IgD-negative memory B cell (primary cell): ENCODE measurements around the gene ZFAND2A. TPM values are rescaled to one million over a fixed set of nuclear protein-coding genes. Genes with fewer than 3 reads are reported as not detected.
"Not testable (repeated sequence)": the region's sequence is repeated elsewhere in the genome, so short reads cannot be mapped to it uniquely, and the experiment has no call there.

ENCODE experiments used
- H3K27ac Mint-ChIP-seq, 3 donors: one replicate each; pipeline ENCODE4 v1.8.0; 2020 to 2022; ENCODE audit warnings: mild to moderate bottlenecking in 3 of 3, mixed read lengths in 3 of 3, moderate library complexity in 1 of 3
- H3K27me3 Mint-ChIP-seq: one replicate; pipeline ENCODE4 v1.8.0; 2021; ENCODE audit warnings: mixed read lengths
- H3K36me3 Mint-ChIP-seq: one replicate; pipeline ENCODE4 v1.8.0; 2020; ENCODE audit warnings: mild to moderate bottlenecking, mixed read lengths
- H3K4me1 Mint-ChIP-seq, 3 donors: one replicate each; pipeline ENCODE4 v1.8.0; 2020 to 2022; ENCODE audit warnings: mixed read lengths in 3 of 3, mild to moderate bottlenecking in 1 of 3
- H3K4me3 Mint-ChIP-seq, 4 donors: one replicate each; pipeline ENCODE4 v1.8.0; 2020 to 2022; ENCODE audit warnings: mild to moderate bottlenecking in 4 of 4, mixed read lengths in 4 of 4, moderate library complexity in 3 of 4
- H3K9me3 Mint-ChIP-seq, 3 donors: one replicate each; pipeline ENCODE4 v1.8.0; 2020 to 2021; ENCODE audit warnings: mixed read lengths in 3 of 3, mild to moderate bottlenecking in 1 of 3
- polyA plus RNA-seq: library from polyadenylated mRNA; unstranded; fragments of 300-500 nt; fragmentation: Illumina TruSeq; gene quantifications from one replicate; pipeline ENCODE4 v1.2.3, GENCODE V29; 2021

The ZFAND2A gene
- polyA plus RNA-seq, 1 donor from 2014 or later: 51.1 TPM

GRCh38 chr7:1188720-1189294 is 28.8 kb upstream of the ZFAND2A start:
- Mint-ChIP-seq H3K9me3 (peaks cover 0 to 2% (median 0%) of the 10 kb centered on the region in 3 donors), H3K27me3 (peaks cover 27% of the 10 kb centered on the region), H3K36me3 (peaks cover 4% of the 10 kb centered on the region), H3K27ac (no peak overlapping the region), H3K4me1 (peaks cover 0 to 2% (median 0%) of the 10 kb centered on the region in 3 donors), H3K4me3 (peak overlapping the region in 1 of 4 donors; percentile 41)

- Mint-ChIP-seq H3K27ac (no peak overlapping the region), H3K9me3 (peaks cover 0 to 2% (median 0%) of the 10 kb centered on the region in 3 donors), H3K36me3 (peaks cover 2% of the 10 kb centered on the region), H3K4me1 (no peaks in the 10 kb centered on the region), H3K27me3 (peaks cover 30% of the 10 kb centered on the region), H3K4me3 (no peak overlapping the region)
Measured at GRCh38 chr7:1187127-1187526, 27.1 kb upstream of the ZFAND2A start.

- peaks cover 0 to 4% (median 4%) of the 10 kb centered on the region in 3 donors for H3K4me1 Mint-ChIP-seq
- no peak overlapping the region for H3K4me3 Mint-ChIP-seq
- H3K27ac Mint-ChIP-seq: no peak overlapping the region
- peaks cover 0 to 4% (median 0%) of the 10 kb centered on the region in 3 donors for H3K9me3 Mint-ChIP-seq
- peaks cover 1% of the 10 kb centered on the region for H3K36me3 Mint-ChIP-seq
- H3K27me3 Mint-ChIP-seq: peaks cover 35% of the 10 kb centered on the region
Measured at GRCh38 chr7:1181640-1182039, 21.6 kb upstream of the ZFAND2A start.

GRCh38 chr7:1181031-1181430 is 21.0 kb upstream of the ZFAND2A start:
- Mint-ChIP-seq H3K36me3 (no peaks in the 10 kb centered on the region), H3K27me3 (peaks cover 31% of the 10 kb centered on the region), H3K4me1 (peaks cover 2 to 6% (median 4%) of the 10 kb centered on the region in 3 donors), H3K4me3 (no peak overlapping the region), H3K27ac (no peak overlapping the region), H3K9me3 (peaks cover 0 to 4% (median 0%) of the 10 kb centered on the region in 3 donors)

GRCh38 chr7:1176891-1177373 is 16.9 kb upstream of the ZFAND2A start:
- Mint-ChIP-seq H3K36me3 (no peaks in the 10 kb centered on the region), H3K27me3 (peaks cover 14% of the 10 kb centered on the region), H3K4me3 (peak overlapping the region in 3 of 4 donors; percentile 68 to 86 (median 81)), H3K9me3 (peaks cover 0 to 4% (median 0%) of the 10 kb centered on the region in 3 donors), H3K4me1 (peaks cover 2 to 6% (median 4%) of the 10 kb centered on the region in 3 donors), H3K27ac (peak overlapping the region in 1 of 3 donors; percentile 22)

GRCh38 chr7:1175967-1176851 is 16.2 kb upstream of the ZFAND2A start:
- peaks cover 2 to 6% (median 4%) of the 10 kb centered on the region in 3 donors for H3K4me1 Mint-ChIP-seq
- peaks cover 12% of the 10 kb centered on the region for H3K27me3 Mint-ChIP-seq
- no peaks in the 10 kb centered on the region for H3K36me3 Mint-ChIP-seq
- peak overlapping the region in 1 of 3 donors; percentile 22 for H3K27ac Mint-ChIP-seq
- H3K4me3 Mint-ChIP-seq: peak overlapping the region in 3 of 4 donors; percentile 68 to 88 (median 81)
- H3K9me3 Mint-ChIP-seq: peaks cover 0 to 4% (median 0%) of the 10 kb centered on the region in 3 donors

- Mint-ChIP-seq H3K27me3 (peaks cover 11% of the 10 kb centered on the region), H3K27ac (no peak overlapping the region), H3K9me3 (peaks cover 0 to 4% (median 0%) of the 10 kb centered on the region in 3 donors), H3K4me1 (peaks cover 2 to 8% (median 4%) of the 10 kb centered on the region in 3 donors), H3K4me3 (no peak overlapping the region), H3K36me3 (no peaks in the 10 kb centered on the region)
Measured at GRCh38 chr7:1175597-1175966, 15.6 kb upstream of the ZFAND2A start.

- Mint-ChIP-seq H3K27ac (no peak overlapping the region), H3K27me3 (peaks cover 11% of the 10 kb centered on the region), H3K4me3 (no peak overlapping the region), H3K4me1 (peaks cover 3 to 9% (median 6%) of the 10 kb centered on the region in 3 donors), H3K36me3 (no peaks in the 10 kb centered on the region), H3K9me3 (peaks cover 0 to 4% (median 0%) of the 10 kb centered on the region in 3 donors)
Measured at GRCh38 chr7:1174881-1175596, 15.0 kb upstream of the ZFAND2A start.

- H3K36me3 Mint-ChIP-seq: no peaks in the 10 kb centered on the region
- peaks cover 0 to 4% (median 0%) of the 10 kb centered on the region in 3 donors for H3K9me3 Mint-ChIP-seq
- peaks cover 11% of the 10 kb centered on the region for H3K27me3 Mint-ChIP-seq
- H3K27ac Mint-ChIP-seq: no peak overlapping the region
- H3K4me1 Mint-ChIP-seq: peaks cover 13 to 17% (median 13%) of the 10 kb centered on the region in 3 donors
- H3K4me3 Mint-ChIP-seq: peak overlapping the region in 2 of 4 donors; percentile 9 to 51
Measured at GRCh38 chr7:1174002-1174401, 14.0 kb upstream of the ZFAND2A start.

GRCh38 chr7:1172666-1173523 is 12.9 kb upstream of the ZFAND2A start:
- Mint-ChIP-seq H3K27ac (peak overlapping the region in 1 of 3 donors; percentile 91), H3K36me3 (no peaks in the 10 kb centered on the region), H3K9me3 (peaks cover 0 to 1% (median 0%) of the 10 kb centered on the region in 3 donors), H3K4me3 (no peak overlapping the region), H3K27me3 (peaks cover 5% of the 10 kb centered on the region), H3K4me1 (peaks cover 13 to 17% (median 13%) of the 10 kb centered on the region in 3 donors)

GRCh38 chr7:1171516-1171915 is 11.5 kb upstream of the ZFAND2A start:
- H3K27ac Mint-ChIP-seq: peak overlapping the region in 1 of 3 donors; percentile 23
- H3K27me3 Mint-ChIP-seq, H3K36me3 Mint-ChIP-seq, H3K9me3 Mint-ChIP-seq: not testable (repeated sequence)
- H3K4me3 Mint-ChIP-seq: peak overlapping the region in 1 of 4 donors; percentile 16
- peaks cover 9 to 13% (median 12%) of the 10 kb centered on the region in 3 donors for H3K4me1 Mint-ChIP-seq

GRCh38 chr7:1170741-1171501 is 10.9 kb upstream of the ZFAND2A start:
- no peaks in the 10 kb centered on the region for H3K36me3 Mint-ChIP-seq
- peaks cover 9 to 12% (median 11%) of the 10 kb centered on the region in 3 donors for H3K4me1 Mint-ChIP-seq
- peak overlapping the region in 1 of 4 donors; percentile 16 for H3K4me3 Mint-ChIP-seq

More at GRCh38 chr7:1170741-1171501, 10.9 kb upstream of the ZFAND2A start:
- Mint-ChIP-seq H3K27me3 (no peaks in the 10 kb centered on the region), H3K9me3 (no peaks in the 10 kb centered on the region), H3K27ac (peak overlapping the region in 1 of 3 donors; percentile 87)
